Left lobe of liver (tissue), 1 donor: ENCODE data around the gene ZMYM5. TPM values are rescaled to one million over a fixed set of nuclear protein-coding genes. Genes with fewer than 3 reads are reported as not detected.

ENCODE experiments used
- total RNA-seq: library from RNA; stranded (reverse); gene quantifications from one replicate; pipeline ENCODE4 v1.2.1, GENCODE V29; 2021
- donor health status: DM: no; HTN: yes; CAD: no.

Gene ZMYM5
- total RNA-seq, 1 donor from 2014 or later, result 4.0 TPM

Other genes with a start within 250 kb of the ZMYM5 start
- 9.9 TPM for gene MPHOSPH8, start 230.0 kb downstream of the ZMYM5 start, total RNA-seq
- gene PSPC1, start 80.7 kb downstream of the ZMYM5 start, total RNA-seq, result 11.2 TPM
- 26.1 TPM for gene ZMYM2, start 95.1 kb upstream of the ZMYM5 start, total RNA-seq